Small intestine (tissue), 7 donors: ENCODE measurements around the gene PAFAH1B2. TPM values are rescaled to one million over a fixed set of nuclear protein-coding genes. Genes with fewer than 3 reads are reported as not detected.

ENCODE experiments used
- DNase-seq, 2 donors: peaks; one replicate each; pipeline versions ENCODE4 v3.0.0 to v3.0.0-alpha.2; 2013
- FAIRE-seq: peaks from 2 replicates; lab custom pipeline; 2012; peaks lifted over from hg19 to GRCh38; lab: Jason Lieb, UNC
- H3K27ac ChIP-seq, 3 donors: one replicate each; pipeline ENCODE4 v1.5.1; 2013; ENCODE audit warnings: low read length in 2 of 3, mild to moderate bottlenecking in 2 of 3, control low read depth in 1 of 3, inconsistent platforms in 1 of 3, low read depth in 1 of 3, moderate library complexity in 1 of 3
- H3K27me3 ChIP-seq, 3 donors: one replicate each; pipeline ENCODE4 v1.6.1; 2013; ENCODE audit warnings: low read length in 3 of 3, inconsistent platforms in 1 of 3; ENCODE audit not compliant: control insufficient read depth in 3 of 3, insufficient read depth in 3 of 3
- H3K36me3 ChIP-seq, 3 donors: one replicate each; pipeline ENCODE4 v1.6.1; 2013; ENCODE audit warnings: low read length in 3 of 3, inconsistent platforms in 1 of 3, low read depth in 1 of 3, mild to moderate bottlenecking in 1 of 3, moderate library complexity in 1 of 3; ENCODE audit not compliant: control insufficient read depth in 3 of 3, insufficient read depth in 2 of 3
- H3K4me1 ChIP-seq, 3 donors: one replicate each; pipeline ENCODE4 v1.6.1; 2013; ENCODE audit warnings: low read length in 2 of 3, inconsistent platforms in 1 of 3, low read depth in 1 of 3, mild to moderate bottlenecking in 1 of 3, moderate library complexity in 1 of 3; ENCODE audit not compliant: control insufficient read depth in 3 of 3, insufficient read depth in 2 of 3
- H3K4me3 ChIP-seq, 3 donors: one replicate each; pipeline ENCODE4 v1.5.1; 2013; ENCODE audit warnings: low read length in 3 of 3, control low read depth in 1 of 3, inconsistent platforms in 1 of 3, low read depth in 1 of 3, mild to moderate bottlenecking in 1 of 3, moderate library complexity in 1 of 3
- H3K9me3 ChIP-seq, 2 donors: one replicate each; pipeline ENCODE4 v1.6.1; 2013; ENCODE audit warnings: low read depth in 1 of 2, low read length in 1 of 2; ENCODE audit not compliant: control insufficient read depth in 2 of 2, insufficient read depth in 1 of 2
- WGBS, 3 donors: extraction: QIAGEN DNeasy Blood & Tissue Kit; methylation state at CpG; one replicate each; pipeline ENCODE4 v1.1.7; 2013; 5-methylcytosine and 5-hydroxymethylcytosine counted together
- polyA plus RNA-seq, 4 donors: library from polyadenylated mRNA; stranded (reverse) in 3 of 4; unstranded in 1 of 4; fragments of 200-250 nt in 3 of 4; fragments of 120-200 nt in 1 of 4; gene quantifications; one replicate each; pipeline versions ENCODE4 v1.2.1 to v1.2.3, GENCODE V29; 2013
- donor health status: healthy with polysubstance abuse.
- donor health status: control.
- donor health status: control.
- donor health status: Bipolar disorder and iron deficiency.
- donor health status: healthy.

The PAFAH1B2 gene
- polyA plus RNA-seq, 4 donors = 23.2 to 44.7 (median 25.7) TPM

DNA sequence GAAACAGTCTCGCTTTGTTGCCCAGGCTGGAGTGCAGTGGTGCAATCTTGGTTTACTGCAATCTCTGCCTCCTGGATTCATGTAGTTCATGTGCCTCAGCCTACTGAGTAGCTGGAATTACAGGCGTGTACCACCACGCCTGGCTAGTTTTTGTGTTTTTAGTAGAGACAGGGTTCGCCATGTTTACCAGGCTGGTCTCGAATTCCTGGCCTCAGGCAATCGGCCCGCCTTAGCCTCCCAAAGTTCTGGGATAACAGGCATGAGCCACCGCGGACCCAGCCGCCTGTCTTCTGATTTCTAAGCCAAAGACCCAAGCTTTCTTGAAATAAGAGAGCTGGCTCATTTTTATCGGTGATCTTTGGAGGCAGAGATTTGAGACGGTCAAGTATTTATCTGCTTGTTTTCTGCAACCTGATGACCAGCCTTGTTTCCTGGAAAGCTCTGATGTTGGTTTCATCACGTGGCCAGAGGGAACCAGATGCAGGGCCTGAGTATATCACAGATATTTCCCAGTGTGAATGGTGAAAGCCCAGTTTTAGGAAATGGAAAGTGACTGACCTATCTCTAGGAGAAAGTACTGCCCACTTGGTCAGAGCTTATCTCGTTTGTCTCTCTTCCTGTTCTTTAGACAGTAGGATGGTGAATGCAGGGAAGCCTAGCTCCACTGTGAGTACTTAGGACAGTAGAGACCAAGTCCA lies 28.8 kb downstream of the PAFAH1B2 start:
- no peak for FAIRE-seq
- Histone ChIP-seq H3K36me3 (peaks cover 2 to 14% (median 4%) of the 10 kb centered on the region in 3 donors), H3K27ac (no peak overlapping the region), H3K27me3 (no peaks in the 10 kb centered on the region), H3K9me3 (peaks cover 0 to 2% of the 10 kb centered on the region in 2 donors), H3K4me1 (peaks cover 5 to 28% (median 8%) of the 10 kb centered on the region in 3 donors), H3K4me3 (no peak overlapping the region)
- DNase-seq = no peak
- WGBS, 3 donors = 85 to 88% (median 87%) methylated on average over 14 of the region's 14 CpGs

DNA sequence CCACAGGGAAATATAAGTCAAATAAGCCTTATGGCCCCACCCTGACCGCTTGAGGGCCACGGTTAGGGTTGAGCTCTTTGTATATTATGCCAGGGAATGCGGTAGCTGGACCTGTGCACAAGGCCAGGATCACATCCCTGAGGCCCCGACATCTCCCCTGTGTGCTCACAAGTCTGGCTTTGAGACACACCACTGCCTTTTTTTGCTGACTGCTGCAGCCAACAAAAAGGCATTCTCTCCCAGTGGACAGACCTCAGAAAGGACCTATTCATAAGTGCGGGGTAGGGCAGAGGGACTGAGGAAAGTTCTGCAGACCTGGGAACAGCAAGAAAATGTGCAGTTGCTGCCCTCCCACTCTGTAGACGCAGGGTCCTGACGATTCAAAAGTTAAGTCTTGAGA lies 31.0 kb downstream of the PAFAH1B2 start:
- no peak for DNase-seq
- peaks cover 0 to 2% of the 10 kb centered on the region in 2 donors for H3K9me3 ChIP-seq
- H3K36me3 ChIP-seq = peaks cover 0 to 11% (median under 1%) of the 10 kb centered on the region in 3 donors
- H3K27me3 ChIP-seq = no peaks in the 10 kb centered on the region
- H3K27ac ChIP-seq = no peak overlapping the region
- H3K4me3 ChIP-seq = no peak overlapping the region
- H3K4me1 ChIP-seq = peaks cover 7 to 40% (median 8%) of the 10 kb centered on the region in 3 donors
- WGBS, 3 donors = 76 to 81% (median 76%) methylated on average over 7 of the region's 7 CpGs
- no peak for FAIRE-seq

DNA sequence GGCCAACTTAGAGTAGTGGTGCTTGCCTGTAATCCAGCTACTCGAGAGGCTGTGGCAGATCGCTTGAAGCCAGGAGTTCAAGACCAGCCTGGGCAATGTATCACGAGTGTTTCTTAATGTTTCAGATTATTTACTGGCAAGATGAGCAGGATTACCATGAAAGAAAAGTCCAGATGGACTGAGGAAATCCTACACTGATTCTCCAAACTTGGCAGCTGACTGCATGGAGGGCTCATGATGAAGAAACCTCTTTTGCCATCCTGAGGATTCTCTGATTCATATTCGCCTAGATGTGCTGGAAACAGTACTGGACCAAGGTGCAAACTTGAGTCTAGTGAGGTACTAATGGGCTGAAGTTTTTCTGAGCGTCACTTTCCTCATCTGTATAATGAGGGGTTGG lies 31.7 kb downstream of the PAFAH1B2 start:
- no peak overlapping the region for H3K27ac ChIP-seq
- H3K9me3 ChIP-seq = peaks cover 0 to 2% of the 10 kb centered on the region in 2 donors
- DNase-seq (no peak), FAIRE-seq (no peak)
- H3K4me1 ChIP-seq = peaks cover 8 to 46% (median 11%) of the 10 kb centered on the region in 3 donors
- no peaks in the 10 kb centered on the region for H3K27me3 ChIP-seq
- WGBS, 3 donors = 77 to 85% (median 84%) methylated on average over 5 of the region's 5 CpGs
- no peak overlapping the region for H3K4me3 ChIP-seq
- peaks cover 0 to 9% (median 0%) of the 10 kb centered on the region in 3 donors for H3K36me3 ChIP-seq

DNA sequence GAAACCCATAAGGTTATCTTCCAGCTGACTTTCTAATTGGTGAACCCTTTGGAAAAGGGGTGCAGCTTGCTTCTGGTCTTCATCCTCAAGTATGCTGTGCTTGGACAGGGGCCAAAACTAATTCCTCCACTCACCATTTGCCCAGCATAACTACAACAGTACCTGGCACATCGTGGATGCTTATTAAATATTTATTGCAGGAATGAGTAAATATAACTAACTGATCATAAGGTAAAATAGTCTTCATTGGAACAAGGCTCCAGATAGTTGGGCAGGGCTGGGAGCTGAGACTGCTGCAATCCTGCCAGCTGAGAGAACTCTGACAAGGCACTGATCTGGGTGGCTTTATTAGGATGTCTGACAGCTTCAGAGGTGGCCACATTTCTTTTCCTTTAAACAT lies 32.1 kb downstream of the PAFAH1B2 start:
- peaks cover 10 to 48% (median 14%) of the 10 kb centered on the region in 3 donors for H3K4me1 ChIP-seq
- no peak overlapping the region for H3K27ac ChIP-seq
- no peaks in the 10 kb centered on the region for H3K9me3 ChIP-seq
- FAIRE-seq (no peak), DNase-seq (peak in 1 of 2 donors; percentile 24)
- 12 to 63% (median 31%) methylated on average over 1 of the region's 1 CpG for WGBS, 3 donors
- H3K27me3 ChIP-seq = no peaks in the 10 kb centered on the region
- peaks cover 0 to 11% (median 0%) of the 10 kb centered on the region in 3 donors for H3K36me3 ChIP-seq
- H3K4me3 ChIP-seq = no peak overlapping the region

DNA sequence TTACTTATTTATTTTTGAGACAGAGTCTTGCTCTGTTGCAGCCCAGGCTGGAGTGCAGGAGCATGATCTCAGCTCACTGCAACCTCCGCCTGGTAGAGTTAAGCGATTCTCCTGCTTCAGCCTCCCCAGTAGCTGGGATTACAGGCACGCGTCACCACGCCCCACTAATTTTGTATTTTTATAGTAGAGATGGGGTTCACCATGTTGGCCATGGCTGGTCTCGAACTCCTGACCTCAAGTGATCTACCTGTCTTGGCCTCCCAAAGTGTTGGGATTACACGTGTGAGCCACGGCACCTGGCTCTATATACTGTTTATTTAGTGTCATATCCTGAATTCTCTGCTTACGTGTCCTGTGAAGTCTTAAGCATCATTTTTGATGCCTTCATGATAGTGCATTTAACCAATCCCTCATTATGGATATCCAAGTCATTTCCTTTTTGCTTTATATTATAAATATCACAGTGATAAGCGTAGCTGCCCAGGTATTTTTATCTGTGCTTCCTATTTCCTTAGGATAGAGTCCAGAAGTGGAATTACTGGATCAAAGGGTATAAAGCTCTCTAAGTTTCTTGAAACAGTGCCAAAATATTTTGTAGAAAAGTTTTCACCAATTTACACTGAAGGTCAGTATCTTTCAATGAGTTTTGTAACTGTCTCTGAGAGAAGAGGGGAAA lies 33.6 kb downstream of the PAFAH1B2 start:
- H3K9me3 ChIP-seq = no peaks in the 10 kb centered on the region
- H3K27me3 ChIP-seq = no peaks in the 10 kb centered on the region
- FAIRE-seq (no peak), DNase-seq (peak in 1 of 2 donors; percentile 72)
- peak overlapping the region in 2 of 3 donors; percentile 90 to 96 for H3K4me3 ChIP-seq
- H3K4me1 ChIP-seq = peaks cover 4 to 40% (median 14%) of the 10 kb centered on the region in 3 donors
- peaks cover under 1 to 23% (median 3%) of the 10 kb centered on the region in 3 donors for H3K36me3 ChIP-seq
- WGBS, 3 donors = 31 to 65% (median 46%) methylated on average over 10 of the region's 10 CpGs
- H3K27ac ChIP-seq = peak overlapping the region; percentile 90 to 98 (median 96)

DNA sequence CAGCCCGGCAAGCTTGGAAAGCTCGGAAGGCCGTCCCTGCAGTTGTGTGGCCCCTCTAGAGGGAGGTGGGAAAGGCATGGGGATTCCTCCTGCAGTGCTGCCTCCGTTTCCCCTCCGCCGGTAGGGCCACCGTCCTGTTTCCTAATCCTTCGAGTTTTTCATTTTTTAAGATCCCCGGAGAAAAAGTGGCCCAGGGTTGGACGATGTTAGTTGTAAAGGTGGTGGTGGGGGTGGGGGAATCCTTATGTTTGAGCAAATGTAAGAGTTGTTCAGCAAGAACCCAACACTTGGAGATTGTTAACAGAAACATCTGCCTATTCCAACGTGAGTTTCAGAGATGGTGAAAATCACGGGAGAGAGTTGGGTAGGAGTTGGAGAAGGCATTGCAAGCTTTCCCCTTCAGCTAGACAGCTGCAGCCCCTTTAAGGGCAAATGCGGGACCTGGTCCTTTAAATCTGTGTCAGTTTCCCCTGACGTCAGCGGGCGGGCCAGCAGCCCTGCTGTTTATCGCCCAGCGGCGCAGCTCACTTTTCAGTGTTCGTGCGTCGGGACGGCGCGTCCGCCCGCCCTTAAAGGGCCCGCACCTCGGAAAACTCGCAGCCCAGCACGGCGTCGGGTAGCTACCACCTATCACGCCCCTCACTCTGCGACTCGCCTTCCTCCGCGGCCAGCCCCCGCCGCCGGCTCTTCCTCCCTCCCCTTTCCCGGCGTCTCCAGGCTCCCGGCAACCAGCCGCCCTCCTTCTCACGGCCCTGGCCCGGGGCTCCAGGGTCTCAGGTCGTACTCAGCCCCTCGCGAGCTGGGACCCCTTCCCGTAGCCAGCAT lies 34.3 kb downstream of the PAFAH1B2 start, which contains the start of gene SIDT2:
Gene SIDT2, plus strand, starts transcription at position 534 of the 825 bp plus-strand sequence. CDS start 521 bp downstream, outside the sequence.
- FAIRE-seq (no peak), DNase-seq (peak; percentile 95 to 96)
- WGBS, 3 donors = 1% methylated on average over 43 to 51 of the region's 51 CpGs
- no peaks in the 10 kb centered on the region for H3K9me3 ChIP-seq
- peak within 1 kb of the TSS; percentile 90 to 98 (median 96) for H3K27ac ChIP-seq
- H3K36me3 ChIP-seq = peaks cover 3 to 23% (median 5%) of the 10 kb centered on the region in 3 donors
- H3K4me1 ChIP-seq = peaks cover 2 to 33% (median 10%) of the 10 kb centered on the region in 3 donors
- peak within 1 kb of the TSS; percentile 90 to 96 (median 96) for H3K4me3 ChIP-seq
- H3K27me3 ChIP-seq = no peaks in the 10 kb centered on the region

DNA sequence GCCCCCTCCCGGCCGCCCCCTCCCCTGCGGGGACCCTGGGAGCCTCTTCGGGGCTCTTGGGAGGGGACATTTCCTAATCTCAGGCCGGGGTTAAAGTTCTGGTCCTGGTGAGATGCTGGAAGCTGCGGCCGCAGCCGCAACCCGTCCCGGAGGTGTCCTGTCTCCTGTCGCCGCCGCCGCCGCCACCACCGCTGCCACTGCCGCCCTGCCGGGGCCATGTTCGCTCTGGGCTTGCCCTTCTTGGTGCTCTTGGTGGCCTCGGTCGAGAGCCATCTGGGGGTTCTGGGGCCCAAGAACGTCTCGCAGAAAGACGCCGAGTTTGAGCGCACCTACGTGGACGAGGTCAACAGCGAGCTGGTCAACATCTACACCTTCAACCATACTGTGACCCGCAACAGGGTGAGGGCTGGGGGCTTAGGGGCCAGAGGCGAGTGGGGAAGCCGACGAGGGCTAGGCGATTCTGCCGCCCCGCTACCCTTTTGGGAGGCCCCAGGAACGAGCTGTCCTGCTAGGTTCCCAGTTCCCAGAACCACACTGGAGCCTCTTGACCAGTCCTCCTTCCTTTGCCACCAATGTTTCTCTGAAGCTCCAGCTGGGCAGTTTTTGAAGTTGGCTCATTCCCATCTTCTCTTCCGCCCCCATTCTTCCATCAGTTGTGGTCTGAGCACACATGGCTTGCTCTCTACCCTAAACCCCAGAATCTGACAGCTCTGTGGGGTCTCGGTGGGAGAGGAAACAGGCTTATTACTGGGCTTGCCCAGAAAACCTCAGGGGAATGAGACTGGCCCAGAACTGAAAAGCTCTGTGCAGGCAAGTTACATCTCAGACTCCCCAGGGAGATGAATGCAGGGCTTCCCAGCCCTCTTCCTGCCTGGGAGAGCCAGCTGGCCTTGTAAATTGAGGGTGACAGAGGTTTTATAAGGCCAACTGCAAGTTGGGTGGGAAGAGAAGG lies 35.2 kb downstream of the PAFAH1B2 start:
- Histone ChIP-seq H3K4me3 (peak overlapping the region; percentile 90 to 96 (median 96)), H3K9me3 (no peaks in the 10 kb centered on the region), H3K36me3 (peaks cover 3 to 30% (median 5%) of the 10 kb centered on the region in 3 donors), H3K27me3 (no peaks in the 10 kb centered on the region), H3K27ac (peak overlapping the region; percentile 90 to 98 (median 96)), H3K4me1 (peaks cover 2 to 30% (median 10%) of the 10 kb centered on the region in 3 donors)
- 1 to 3% (median 1%) methylated on average over 35 to 39 of the region's 39 CpGs for WGBS, 3 donors
- FAIRE-seq (no peak), DNase-seq (peak; percentile 61 to 66)
